ENCODE measurements around the gene TTLL11. TPM values are rescaled to one million over a fixed set of nuclear protein-coding genes. Genes with fewer than 3 reads are reported as not detected.

The TTLL11 gene
- polyA plus RNA-seq, 1 of the 3 experiments (the other 2 are of a cell fraction): 6.8 TPM

DNA sequence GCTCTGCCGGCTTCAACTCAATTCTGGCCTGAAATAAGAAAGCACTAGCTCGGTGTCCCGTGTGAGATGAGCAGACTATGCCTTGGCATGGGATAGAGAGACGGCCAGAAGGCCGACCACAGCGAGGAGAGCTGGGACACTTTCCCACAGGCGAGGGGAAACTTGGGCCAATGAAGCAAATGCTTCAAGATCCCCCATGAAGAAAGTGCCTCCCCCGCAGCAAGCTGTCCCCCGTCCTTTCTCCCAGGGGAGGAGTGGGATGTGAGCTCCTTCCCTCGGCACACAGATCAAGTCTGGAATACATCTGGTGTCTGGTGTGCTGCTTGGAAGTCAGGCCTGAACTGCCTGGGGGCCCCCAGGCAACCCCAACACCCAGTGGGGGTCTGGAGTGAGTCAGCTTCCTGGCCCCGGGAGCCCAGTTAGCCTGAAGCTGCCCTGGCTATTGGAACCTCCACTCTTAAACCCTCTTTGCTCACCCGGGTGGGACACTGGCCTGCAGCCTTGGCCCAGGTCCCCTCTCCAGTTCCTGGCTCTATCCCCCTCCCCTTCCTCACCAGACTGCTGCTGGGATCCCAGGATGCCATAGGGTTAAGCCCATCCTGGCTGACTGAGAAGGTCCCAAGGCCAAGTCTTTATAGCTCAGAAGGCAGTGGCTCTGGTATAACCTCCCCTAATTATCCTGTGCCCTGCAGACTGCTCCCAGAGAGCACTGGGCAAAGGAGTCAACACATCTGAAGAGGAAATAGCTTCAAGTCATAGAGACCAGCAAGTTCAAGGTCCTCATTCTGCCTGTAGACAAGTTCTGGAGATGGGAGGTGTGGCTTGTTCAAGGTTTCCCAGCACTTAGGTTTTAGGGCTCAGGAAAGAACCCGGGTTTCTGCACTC, 205.3 kb downstream of the TTLL11 start (continued):
- no peak for TF ChIP-seq REST (IDR thresholded peaks at IDR 0.05; ENCODE audit: low read depth, low read length)
- TF ChIP-seq RXRA (IDR thresholded peaks at IDR 0.05; ENCODE audit: borderline replicate concordance, low read depth): 0 out of 2 replicates have a peak, but pooled peaks have one; percentile 21
- TF ChIP-seq RFX5 (IDR thresholded peaks at IDR 0.05; ENCODE audit: low read length): no peak
- peak; percentile 87 for TF ChIP-seq TCF12 (IDR thresholded peaks at IDR 0.05)
- no peak for TF ChIP-seq SIN3A (IDR thresholded peaks at IDR 0.05; ENCODE audit: borderline replicate concordance, low read depth, low read length)
- TF ChIP-seq NRF1 (IDR thresholded peaks at IDR 0.05; ENCODE audit: low read depth, low read length): no peak

GRCh38 chr9:121886759-121887485, 206.2 kb downstream of the TTLL11 start:
- Histone ChIP-seq H3K9me3 (no peaks in the 10 kb centered on the region), H3K27ac (ENCODE audit: low read depth in 2 of 2, low read length in 1 of 2) (peak overlapping the region; percentile 63 to 100; a peak in 3 of 4 replicates), H2AFZ (ENCODE audit: low read depth) (no peak overlapping the region), H3K4me3 (ENCODE audit: low read depth in 2 of 2, low read length in 1 of 2) (no peak overlapping the region), H4K20me1 (ENCODE audit: insufficient read depth) (no peaks in the 10 kb centered on the region), H3K4me2 (peak overlapping the region; percentile 77; the same call in 1 of the 2 replicates), H3K27me3 (ENCODE audit: insufficient read depth) (no peaks in the 10 kb centered on the region), H3K79me2 (ENCODE audit: insufficient read depth) (peaks cover 4% of the 10 kb centered on the region; the same call in 1 of the 2 replicates), H3K9ac (no peak overlapping the region), H3K9me2 (no peaks in the 10 kb centered on the region), H3K36me3 (replicated peaks in 1 of 2; ENCODE audit: control insufficient read depth in 1 of 2, insufficient read depth in 2 of 2, low read length in 1 of 2) (no peaks in the 10 kb centered on the region), H3F3A (replicated peaks; ENCODE audit: insufficient read depth) (peaks cover 43% of the 10 kb centered on the region), H3K4me1 (ENCODE audit: control insufficient read depth in 1 of 2, insufficient read depth in 2 of 2, low read depth in 1 of 2, low read length in 1 of 2) (peaks cover 29 to 56% of the 10 kb centered on the region in 2 experiments; a peak in 3 of 4 replicates)
- POLR2A ChIA-PET: no interaction called here
- CTCF ChIA-PET: interaction anchor here (1.3 kb wide), 1 partner anchor 43 kb away, joined by 3 read pairs; no protein-coding TSS in a partner anchor
- 89% methylated on average over 11 of the region's 11 CpGs for WGBS (ENCODE audit: low lambda C conversion rate)
- no peak for DNase-seq
- TF ChIP-seq EP300 (IDR thresholded peaks at IDR 0.05; ENCODE audit: borderline replicate concordance in 1 of 2, low read depth in 1 of 2, low read length in 1 of 2): no peak
- no peak for TF ChIP-seq EZH2phosphoT487 (IDR thresholded peaks at IDR 0.05; ENCODE audit: borderline replicate concordance, low read depth)
- no peak for TF ChIP-seq NRF1 (IDR thresholded peaks at IDR 0.05; ENCODE audit: low read depth, low read length)
- TF ChIP-seq CHD2 (IDR thresholded peaks at IDR 0.05; ENCODE audit: low read length, partially characterized antibody): no peak
- TF ChIP-seq JUND (IDR thresholded peaks at IDR 0.05): no peak
- TF ChIP-seq, protein P1, sequence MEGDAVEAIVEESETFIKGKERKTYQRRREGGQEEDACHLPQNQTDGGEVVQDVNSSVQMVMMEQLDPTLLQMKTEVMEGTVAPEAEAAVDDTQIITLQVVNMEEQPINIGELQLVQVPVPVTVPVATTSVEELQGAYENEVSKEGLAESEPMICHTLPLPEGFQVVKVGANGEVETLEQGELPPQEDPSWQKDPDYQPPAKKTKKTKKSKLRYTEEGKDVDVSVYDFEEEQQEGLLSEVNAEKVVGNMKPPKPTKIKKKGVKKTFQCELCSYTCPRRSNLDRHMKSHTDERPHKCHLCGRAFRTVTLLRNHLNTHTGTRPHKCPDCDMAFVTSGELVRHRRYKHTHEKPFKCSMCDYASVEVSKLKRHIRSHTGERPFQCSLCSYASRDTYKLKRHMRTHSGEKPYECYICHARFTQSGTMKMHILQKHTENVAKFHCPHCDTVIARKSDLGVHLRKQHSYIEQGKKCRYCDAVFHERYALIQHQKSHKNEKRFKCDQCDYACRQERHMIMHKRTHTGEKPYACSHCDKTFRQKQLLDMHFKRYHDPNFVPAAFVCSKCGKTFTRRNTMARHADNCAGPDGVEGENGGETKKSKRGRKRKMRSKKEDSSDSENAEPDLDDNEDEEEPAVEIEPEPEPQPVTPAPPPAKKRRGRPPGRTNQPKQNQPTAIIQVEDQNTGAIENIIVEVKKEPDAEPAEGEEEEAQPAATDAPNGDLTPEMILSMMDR (IDR thresholded peaks at IDR 0.05): no peak
- TF ChIP-seq MXI1 (IDR thresholded peaks at IDR 0.05; ENCODE audit: low read depth, low read length): no peak
- TF ChIP-seq GATA2 (CRISPR knock-in tag; IDR thresholded peaks at IDR 0.05): no peak
- no peak for TF ChIP-seq MAX (IDR thresholded peaks at IDR 0.05; ENCODE audit: low read depth)
- TF ChIP-seq, protein P2, sequence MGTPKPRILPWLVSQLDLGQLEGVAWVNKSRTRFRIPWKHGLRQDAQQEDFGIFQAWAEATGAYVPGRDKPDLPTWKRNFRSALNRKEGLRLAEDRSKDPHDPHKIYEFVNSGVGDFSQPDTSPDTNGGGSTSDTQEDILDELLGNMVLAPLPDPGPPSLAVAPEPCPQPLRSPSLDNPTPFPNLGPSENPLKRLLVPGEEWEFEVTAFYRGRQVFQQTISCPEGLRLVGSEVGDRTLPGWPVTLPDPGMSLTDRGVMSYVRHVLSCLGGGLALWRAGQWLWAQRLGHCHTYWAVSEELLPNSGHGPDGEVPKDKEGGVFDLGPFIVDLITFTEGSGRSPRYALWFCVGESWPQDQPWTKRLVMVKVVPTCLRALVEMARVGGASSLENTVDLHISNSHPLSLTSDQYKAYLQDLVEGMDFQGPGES (IDR thresholded peaks at IDR 0.05; ENCODE audit: low read depth, low read length): no peak
- TF ChIP-seq RFX5 (IDR thresholded peaks at IDR 0.05; ENCODE audit: low read length): no peak
- no peak for TF ChIP-seq RCOR1 (IDR thresholded peaks at IDR 0.05; ENCODE audit: low read length)
- TF ChIP-seq, protein P3, sequence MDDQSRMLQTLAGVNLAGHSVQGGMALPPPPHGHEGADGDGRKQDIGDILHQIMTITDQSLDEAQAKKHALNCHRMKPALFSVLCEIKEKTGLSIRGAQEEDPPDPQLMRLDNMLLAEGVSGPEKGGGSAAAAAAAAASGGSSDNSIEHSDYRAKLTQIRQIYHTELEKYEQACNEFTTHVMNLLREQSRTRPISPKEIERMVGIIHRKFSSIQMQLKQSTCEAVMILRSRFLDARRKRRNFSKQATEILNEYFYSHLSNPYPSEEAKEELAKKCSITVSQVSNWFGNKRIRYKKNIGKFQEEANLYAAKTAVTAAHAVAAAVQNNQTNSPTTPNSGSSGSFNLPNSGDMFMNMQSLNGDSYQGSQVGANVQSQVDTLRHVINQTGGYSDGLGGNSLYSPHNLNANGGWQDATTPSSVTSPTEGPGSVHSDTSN (IDR thresholded peaks at IDR 0.05): no peak
- no peak for TF ChIP-seq FOXM1 (IDR thresholded peaks at IDR 0.05; ENCODE audit: low read depth)
- TF ChIP-seq TEAD4 (IDR thresholded peaks at IDR 0.05; ENCODE audit: borderline replicate concordance, insufficient read depth): no peak
- no peak for TF ChIP-seq SIN3A (IDR thresholded peaks at IDR 0.05; ENCODE audit: borderline replicate concordance, low read depth, low read length)
- no peak for TF ChIP-seq TAF1 (IDR thresholded peaks at IDR 0.05; ENCODE audit: borderline replicate concordance, low read depth, low read length)
- no peak for TF ChIP-seq MEF2A (IDR thresholded peaks at IDR 0.05; ENCODE audit: borderline replicate concordance, low read depth)

Data from SK-N-SH (cell line).